ENCODE results near the gene SZT2. TPM values are rescaled to one million over a fixed set of nuclear protein-coding genes. Genes with fewer than 3 reads are reported as not detected.

The SZT2 gene
- total and polyA plus RNA-seq, 10 of the 15 experiments (the other 5 are each of a cell fraction or from before 2014, with no cell fraction given), result 1.4 to 38.3 (median 12.7) TPM

DNA sequence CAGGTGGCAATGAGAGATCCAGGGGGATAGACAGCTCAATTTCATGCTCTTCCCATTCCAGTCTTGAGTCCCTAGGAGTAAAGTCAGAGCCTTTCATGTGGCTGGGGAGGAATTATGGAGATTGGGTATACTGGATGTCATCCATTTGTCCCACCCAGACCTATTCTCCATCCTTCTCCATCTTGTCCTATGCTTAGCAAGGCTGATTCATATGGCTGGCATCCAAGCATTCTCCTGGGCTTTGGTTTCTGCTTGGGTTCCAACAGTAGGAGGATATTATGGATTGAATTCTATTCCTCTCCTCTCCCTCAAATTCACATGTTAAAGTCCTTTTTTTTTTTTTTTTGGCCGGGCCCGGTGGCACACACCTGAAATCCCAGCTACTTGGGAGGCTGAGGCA, 34.8 kb upstream of the SZT2 start:
- ChIA-PET RAD21 (ENCODE audit: unreplicated experiment) (interaction anchor here (2.2 kb wide), 1 partner anchor 116 kb away, joined by 6 read pairs; no protein-coding TSS in a partner anchor), POLR2A (interaction anchor here (0.7 kb wide), 1 partner anchor 66 kb away, joined by 5 read pairs; no protein-coding TSS in a partner anchor), SMC1A (ENCODE audit: uncharacterized antibody, unreplicated experiment) (interaction anchor here (0.5 to 1.1 kb wide), 4 partner anchors 12 to 280 kb away, joined by 3 to 4 read pairs (median 4); no protein-coding TSS in a partner anchor), CTCF (interaction anchor here (1.3 to 1.6 kb wide), 2 partner anchors 115 to 127 kb away, joined by 5 read pairs; no protein-coding TSS in a partner anchor)
- no peaks in the 10 kb centered on the region for H3K27me3 ChIP-seq (replicated peaks in 1 of 2; ENCODE audit: control insufficient read depth in 2 of 2, insufficient read depth in 2 of 2, low read length in 1 of 2)
- no TSS peak for BruUV-seq (replicated peaks)
- H3K36me3 ChIP-seq (ENCODE audit: control insufficient read depth in 2 of 2, insufficient read depth in 2 of 2, low read length in 1 of 2), result no peaks in the 10 kb centered on the region
- DNase-seq (ENCODE audit: low read depth, low spot score) (no peak), ATAC-seq (no peak), FAIRE-seq (no peak)
- H4K20me1 ChIP-seq (ENCODE audit: control insufficient read depth, insufficient read depth), result no peaks in the 10 kb centered on the region
- no peak overlapping the region for H3K4me3 ChIP-seq
- WGBS (ENCODE audit: insufficient coverage, insufficient replicate concordance, low lambda C conversion rate, missing lambda C conversion rate), result no CpG with 5 or more reads among the region's 2 CpGs
- intact Hi-C loops (cut with micrococcal nuclease; ENCODE audit: unreplicated experiment), result no loop called here
- no peak overlapping the region for H3K27ac ChIP-seq (ENCODE audit: control insufficient read depth, insufficient read depth)
- in situ Hi-C loops (cut with MboI), result no loop called here
- TF ChIP-seq HCFC1 (IDR thresholded peaks at IDR 0.05; ENCODE audit: low read length) (no peak), SRF (IDR thresholded peaks at IDR 0.05; ENCODE audit: low read depth in 2 of 2, low read length in 2 of 2) (no peak), JUNB (IDR thresholded peaks at IDR 0.05) (no peak), EZH2 (IDR thresholded peaks at IDR 0.05; ENCODE audit: borderline replicate concordance, control insufficient read depth, low read depth, low read length) (no peak), SIX5 (IDR thresholded peaks at IDR 0.05; ENCODE audit: low read depth, low read length, severe bottlenecking) (no peak), TBL1XR1 (IDR thresholded peaks at IDR 0.05; ENCODE audit: low read depth, low read length) (no peak), WRNIP1 (IDR thresholded peaks at IDR 0.05; ENCODE audit: borderline replicate concordance, low read depth, low read length) (no peak), SMC3 (IDR thresholded peaks at IDR 0.05; ENCODE audit: borderline replicate concordance, low read length) (no peak), FOS (IDR thresholded peaks at IDR 0.05; ENCODE audit: borderline replicate concordance, extremely low read depth, insufficient read length) (no peak), STAT1 (conservative IDR thresholded peaks at IDR 0.05) (no peak)
- TF ChIP-seq, protein P1, sequence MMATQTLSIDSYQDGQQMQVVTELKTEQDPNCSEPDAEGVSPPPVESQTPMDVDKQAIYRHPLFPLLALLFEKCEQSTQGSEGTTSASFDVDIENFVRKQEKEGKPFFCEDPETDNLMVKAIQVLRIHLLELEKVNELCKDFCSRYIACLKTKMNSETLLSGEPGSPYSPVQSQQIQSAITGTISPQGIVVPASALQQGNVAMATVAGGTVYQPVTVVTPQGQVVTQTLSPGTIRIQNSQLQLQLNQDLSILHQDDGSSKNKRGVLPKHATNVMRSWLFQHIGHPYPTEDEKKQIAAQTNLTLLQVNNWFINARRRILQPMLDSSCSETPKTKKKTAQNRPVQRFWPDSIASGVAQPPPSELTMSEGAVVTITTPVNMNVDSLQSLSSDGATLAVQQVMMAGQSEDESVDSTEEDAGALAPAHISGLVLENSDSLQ (IDR thresholded peaks at IDR 0.05), result no peak
- H3K4me2 ChIP-seq (ENCODE audit: control insufficient read depth, insufficient read depth), result no peak overlapping the region
- H3K9me3 ChIP-seq (replicated peaks; ENCODE audit: control insufficient read depth, insufficient read depth, low read length), result no peaks in the 10 kb centered on the region
- no peaks in the 10 kb centered on the region for H3K4me1 ChIP-seq (ENCODE audit: control insufficient read depth, insufficient read depth, low read length)
- H3K79me2 ChIP-seq (ENCODE audit: control insufficient read depth, insufficient read depth, low read length), result peaks cover 17% of the 10 kb centered on the region
- H3K9ac ChIP-seq (ENCODE audit: control insufficient read depth, insufficient read depth, low read length), result no peak overlapping the region
- H2AFZ ChIP-seq (ENCODE audit: control insufficient read depth, low read depth, low read length), result no peak overlapping the region

Measured in GM12878 (cell line).